Measurements from ENCODE around the gene HK1. TPM values are rescaled to one million over a fixed set of nuclear protein-coding genes. Genes with fewer than 3 reads are reported as not detected.
"Not testable (repeated sequence)": the region's sequence is repeated elsewhere in the genome, so short reads cannot be mapped to it uniquely, and the experiment has no call there.

The HK1 gene
- total and polyA plus RNA-seq, 4 donors = 1.8 to 166 (median 7.4) TPM

DNA sequence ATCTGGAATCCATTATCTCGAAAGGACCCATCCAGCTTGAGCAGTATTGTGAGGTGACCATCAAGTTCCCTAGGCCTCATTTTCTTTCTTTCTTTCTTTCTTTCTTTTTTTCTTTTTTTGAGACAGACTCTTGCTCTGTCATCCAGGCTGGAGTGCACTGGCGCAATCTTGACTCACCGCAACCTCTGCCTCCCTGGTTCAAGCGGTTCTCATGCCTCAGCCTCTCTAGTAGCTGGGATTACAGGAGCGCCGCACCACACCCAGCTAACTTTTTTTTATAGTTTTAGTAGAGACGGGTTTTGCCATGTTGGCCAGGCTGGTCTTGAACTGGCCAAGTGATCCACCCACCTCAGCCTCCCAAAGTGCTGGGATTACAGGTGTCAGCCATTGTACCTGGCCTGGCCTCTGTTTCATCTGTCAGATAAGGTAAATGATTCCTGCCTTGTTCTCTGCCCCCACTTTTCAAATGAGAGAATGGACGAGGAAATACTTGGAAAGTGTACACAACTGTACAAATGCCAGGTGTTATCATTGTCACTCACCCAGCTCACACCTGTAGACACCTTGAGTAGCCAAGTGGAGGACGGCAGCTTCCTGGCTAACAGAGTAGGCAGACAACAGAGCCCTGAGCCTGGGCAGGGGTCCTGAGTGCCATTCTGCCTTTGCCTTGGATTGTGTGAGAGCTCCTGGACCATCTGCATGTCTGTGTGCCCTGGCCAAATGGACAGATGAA is 54.1 kb downstream of the HK1 start:
- Histone ChIP-seq H3K36me3 (ENCODE audit: control insufficient read depth in 4 of 4, insufficient read depth in 3 of 4, low read depth in 1 of 4, low read length in 3 of 4) (no peaks in the 10 kb centered on the region), H3K27me3 (ENCODE audit: control insufficient read depth in 4 of 4, insufficient read depth in 4 of 4, low read length in 3 of 4) (no peaks in the 10 kb centered on the region), H3K27ac (ENCODE audit: low read depth in 1 of 2, low read length in 2 of 2) (no peak overlapping the region), H3K9ac (ENCODE audit: low read depth in 1 of 2, low read length in 2 of 2) (no peak overlapping the region), H3K4me3 (ENCODE audit: low read depth in 1 of 3, low read length in 3 of 3) (no peak overlapping the region), H3K9me3 (ENCODE audit: control insufficient read depth in 4 of 4, low read length in 3 of 4) (no peaks in the 10 kb centered on the region), H3K4me1 (ENCODE audit: control insufficient read depth in 4 of 4, insufficient read depth in 4 of 4, low read length in 3 of 4) (peaks cover 0 to 4% (median 2%) of the 10 kb centered on the region in 4 donors)
- WGBS = 86% methylated on average over 9 of the region's 9 CpGs
- no peak for DNase-seq (ENCODE audit: low spot score)
- TF ChIP-seq HNF4A (conservative IDR thresholded peaks at IDR 0.05) (no peak), RAD21 (IDR thresholded peaks at IDR 0.05) (no peak), YY1 (IDR thresholded peaks at IDR 0.05) (no peak), FOXA1 (IDR thresholded peaks at IDR 0.05) (no peak), JUND (IDR thresholded peaks at IDR 0.05) (no peak), GABPA (IDR thresholded peaks at IDR 0.05 in 1 of 2, conservative IDR thresholded peaks at IDR 0.05 in 1 of 2) (no peak), RXRA (IDR thresholded peaks at IDR 0.05) (no peak), EGR1 (IDR thresholded peaks at IDR 0.05; ENCODE audit: low read depth in 2 of 2) (no peak), FOXA2 (IDR thresholded peaks at IDR 0.05) (no peak)
- TF ChIP-seq, protein P1, sequence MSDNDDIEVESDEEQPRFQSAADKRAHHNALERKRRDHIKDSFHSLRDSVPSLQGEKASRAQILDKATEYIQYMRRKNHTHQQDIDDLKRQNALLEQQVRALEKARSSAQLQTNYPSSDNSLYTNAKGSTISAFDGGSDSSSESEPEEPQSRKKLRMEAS (IDR thresholded peaks at IDR 0.05) = no peak
- TF ChIP-seq, protein P2, sequence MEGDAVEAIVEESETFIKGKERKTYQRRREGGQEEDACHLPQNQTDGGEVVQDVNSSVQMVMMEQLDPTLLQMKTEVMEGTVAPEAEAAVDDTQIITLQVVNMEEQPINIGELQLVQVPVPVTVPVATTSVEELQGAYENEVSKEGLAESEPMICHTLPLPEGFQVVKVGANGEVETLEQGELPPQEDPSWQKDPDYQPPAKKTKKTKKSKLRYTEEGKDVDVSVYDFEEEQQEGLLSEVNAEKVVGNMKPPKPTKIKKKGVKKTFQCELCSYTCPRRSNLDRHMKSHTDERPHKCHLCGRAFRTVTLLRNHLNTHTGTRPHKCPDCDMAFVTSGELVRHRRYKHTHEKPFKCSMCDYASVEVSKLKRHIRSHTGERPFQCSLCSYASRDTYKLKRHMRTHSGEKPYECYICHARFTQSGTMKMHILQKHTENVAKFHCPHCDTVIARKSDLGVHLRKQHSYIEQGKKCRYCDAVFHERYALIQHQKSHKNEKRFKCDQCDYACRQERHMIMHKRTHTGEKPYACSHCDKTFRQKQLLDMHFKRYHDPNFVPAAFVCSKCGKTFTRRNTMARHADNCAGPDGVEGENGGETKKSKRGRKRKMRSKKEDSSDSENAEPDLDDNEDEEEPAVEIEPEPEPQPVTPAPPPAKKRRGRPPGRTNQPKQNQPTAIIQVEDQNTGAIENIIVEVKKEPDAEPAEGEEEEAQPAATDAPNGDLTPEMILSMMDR (IDR thresholded peaks at IDR 0.05; ENCODE audit: low read depth, low read length, missing input control) = no peak
- TF ChIP-seq, protein P3, sequence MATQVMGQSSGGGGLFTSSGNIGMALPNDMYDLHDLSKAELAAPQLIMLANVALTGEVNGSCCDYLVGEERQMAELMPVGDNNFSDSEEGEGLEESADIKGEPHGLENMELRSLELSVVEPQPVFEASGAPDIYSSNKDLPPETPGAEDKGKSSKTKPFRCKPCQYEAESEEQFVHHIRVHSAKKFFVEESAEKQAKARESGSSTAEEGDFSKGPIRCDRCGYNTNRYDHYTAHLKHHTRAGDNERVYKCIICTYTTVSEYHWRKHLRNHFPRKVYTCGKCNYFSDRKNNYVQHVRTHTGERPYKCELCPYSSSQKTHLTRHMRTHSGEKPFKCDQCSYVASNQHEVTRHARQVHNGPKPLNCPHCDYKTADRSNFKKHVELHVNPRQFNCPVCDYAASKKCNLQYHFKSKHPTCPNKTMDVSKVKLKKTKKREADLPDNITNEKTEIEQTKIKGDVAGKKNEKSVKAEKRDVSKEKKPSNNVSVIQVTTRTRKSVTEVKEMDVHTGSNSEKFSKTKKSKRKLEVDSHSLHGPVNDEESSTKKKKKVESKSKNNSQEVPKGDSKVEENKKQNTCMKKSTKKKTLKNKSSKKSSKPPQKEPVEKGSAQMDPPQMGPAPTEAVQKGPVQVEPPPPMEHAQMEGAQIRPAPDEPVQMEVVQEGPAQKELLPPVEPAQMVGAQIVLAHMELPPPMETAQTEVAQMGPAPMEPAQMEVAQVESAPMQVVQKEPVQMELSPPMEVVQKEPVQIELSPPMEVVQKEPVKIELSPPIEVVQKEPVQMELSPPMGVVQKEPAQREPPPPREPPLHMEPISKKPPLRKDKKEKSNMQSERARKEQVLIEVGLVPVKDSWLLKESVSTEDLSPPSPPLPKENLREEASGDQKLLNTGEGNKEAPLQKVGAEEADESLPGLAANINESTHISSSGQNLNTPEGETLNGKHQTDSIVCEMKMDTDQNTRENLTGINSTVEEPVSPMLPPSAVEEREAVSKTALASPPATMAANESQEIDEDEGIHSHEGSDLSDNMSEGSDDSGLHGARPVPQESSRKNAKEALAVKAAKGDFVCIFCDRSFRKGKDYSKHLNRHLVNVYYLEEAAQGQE (IDR thresholded peaks at IDR 0.05) = no peak

DNA sequence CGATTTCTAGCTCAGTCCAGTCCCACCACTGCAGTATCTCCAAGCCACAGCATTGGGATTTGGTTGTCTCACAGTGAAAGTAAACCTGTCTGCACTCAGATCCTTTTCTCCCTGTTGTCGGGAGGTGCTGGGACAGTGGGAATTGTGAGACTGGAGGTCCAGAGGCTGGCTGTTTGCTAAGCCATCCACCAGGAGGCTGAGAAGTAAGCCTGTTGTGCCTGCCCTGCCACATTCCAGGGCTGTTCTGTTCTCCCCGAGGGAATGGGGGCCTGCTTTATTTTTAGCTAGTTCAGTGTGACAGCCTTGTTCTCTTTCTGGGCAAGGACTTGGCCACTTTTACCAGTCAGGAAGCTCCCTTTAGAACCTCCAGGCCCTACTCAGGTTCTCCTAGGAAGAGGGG is 54.9 kb downstream of the HK1 start:
- H3K36me3 ChIP-seq (ENCODE audit: control insufficient read depth in 4 of 4, insufficient read depth in 3 of 4, low read depth in 1 of 4, low read length in 3 of 4) = no peaks in the 10 kb centered on the region
- 75% methylated on average over 3 of the region's 3 CpGs for WGBS
- no peak overlapping the region for H3K27ac ChIP-seq (ENCODE audit: low read depth in 1 of 2, low read length in 2 of 2)
- no peaks in the 10 kb centered on the region for H3K27me3 ChIP-seq (ENCODE audit: control insufficient read depth in 4 of 4, insufficient read depth in 4 of 4, low read length in 3 of 4)
- TF ChIP-seq, protein P3 (IDR thresholded peaks at IDR 0.05) = no peak
- TF ChIP-seq, protein P4, sequence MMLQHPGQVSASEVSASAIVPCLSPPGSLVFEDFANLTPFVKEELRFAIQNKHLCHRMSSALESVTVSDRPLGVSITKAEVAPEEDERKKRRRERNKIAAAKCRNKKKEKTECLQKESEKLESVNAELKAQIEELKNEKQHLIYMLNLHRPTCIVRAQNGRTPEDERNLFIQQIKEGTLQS (IDR thresholded peaks at IDR 0.05) = no peak
- TF ChIP-seq YY1 (IDR thresholded peaks at IDR 0.05) (no peak), EGR1 (IDR thresholded peaks at IDR 0.05; ENCODE audit: low read depth in 2 of 2) (no peak), NR2F2 (IDR thresholded peaks at IDR 0.05) (peak; percentile 26), RXRA (IDR thresholded peaks at IDR 0.05) (no peak), RAD21 (IDR thresholded peaks at IDR 0.05) (peak in 1 of 2 donors; percentile 35), TAF1 (conservative IDR thresholded peaks at IDR 0.05) (no peak)
- TF ChIP-seq, protein P5, sequence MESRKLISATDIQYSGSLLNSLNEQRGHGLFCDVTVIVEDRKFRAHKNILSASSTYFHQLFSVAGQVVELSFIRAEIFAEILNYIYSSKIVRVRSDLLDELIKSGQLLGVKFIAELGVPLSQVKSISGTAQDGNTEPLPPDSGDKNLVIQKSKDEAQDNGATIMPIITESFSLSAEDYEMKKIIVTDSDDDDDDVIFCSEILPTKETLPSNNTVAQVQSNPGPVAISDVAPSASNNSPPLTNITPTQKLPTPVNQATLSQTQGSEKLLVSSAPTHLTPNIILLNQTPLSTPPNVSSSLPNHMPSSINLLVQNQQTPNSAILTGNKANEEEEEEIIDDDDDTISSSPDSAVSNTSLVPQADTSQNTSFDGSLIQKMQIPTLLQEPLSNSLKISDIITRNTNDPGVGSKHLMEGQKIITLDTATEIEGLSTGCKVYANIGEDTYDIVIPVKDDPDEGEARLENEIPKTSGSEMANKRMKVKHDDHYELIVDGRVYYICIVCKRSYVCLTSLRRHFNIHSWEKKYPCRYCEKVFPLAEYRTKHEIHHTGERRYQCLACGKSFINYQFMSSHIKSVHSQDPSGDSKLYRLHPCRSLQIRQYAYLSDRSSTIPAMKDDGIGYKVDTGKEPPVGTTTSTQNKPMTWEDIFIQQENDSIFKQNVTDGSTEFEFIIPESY (IDR thresholded peaks at IDR 0.05) = no peak
- no peak for DNase-seq (ENCODE audit: low spot score)
- H3K9ac ChIP-seq (ENCODE audit: low read depth in 1 of 2, low read length in 2 of 2) = no peak overlapping the region
- H3K4me3 ChIP-seq (ENCODE audit: low read depth in 1 of 3, low read length in 3 of 3) = no peak overlapping the region
- peaks cover 0 to 8% (median 2%) of the 10 kb centered on the region in 4 donors for H3K4me1 ChIP-seq (ENCODE audit: control insufficient read depth in 4 of 4, insufficient read depth in 4 of 4, low read length in 3 of 4)
- H3K9me3 ChIP-seq (ENCODE audit: control insufficient read depth in 4 of 4, low read length in 3 of 4) = no peaks in the 10 kb centered on the region

DNA sequence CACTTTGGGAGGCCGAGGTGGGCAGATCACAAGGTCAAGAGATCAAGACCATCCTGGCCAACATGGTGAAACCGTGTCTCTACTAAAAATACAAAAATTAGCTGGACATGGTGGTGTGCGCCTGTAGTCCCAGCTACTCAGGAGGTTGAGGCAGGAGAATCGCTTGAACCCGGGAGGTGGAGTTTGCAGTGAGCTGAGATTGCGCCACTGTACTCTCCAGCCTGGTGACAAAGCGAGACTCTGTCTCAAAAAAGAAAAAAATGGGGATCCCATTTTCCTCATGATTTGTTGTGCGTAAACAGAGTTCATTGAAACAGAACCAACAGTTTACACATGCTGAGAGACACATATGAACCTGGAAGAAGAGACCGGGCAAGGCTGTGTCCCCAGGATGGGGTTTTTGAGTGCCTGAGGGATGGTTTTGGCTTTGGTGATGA is 55.6 kb downstream of the HK1 start:
- not testable (repeated sequence) for H3K36me3 ChIP-seq (ENCODE audit: control insufficient read depth in 4 of 4, insufficient read depth in 3 of 4, low read depth in 1 of 4, low read length in 3 of 4); H3K9me3 ChIP-seq (ENCODE audit: control insufficient read depth in 4 of 4, low read length in 3 of 4); H3K4me1 ChIP-seq (ENCODE audit: control insufficient read depth in 4 of 4, insufficient read depth in 4 of 4, low read length in 3 of 4); DNase-seq (ENCODE audit: low spot score); H3K9ac ChIP-seq (ENCODE audit: low read depth in 1 of 2, low read length in 2 of 2); H3K27ac ChIP-seq (ENCODE audit: low read depth in 1 of 2, low read length in 2 of 2); H3K4me3 ChIP-seq (ENCODE audit: low read depth in 1 of 3, low read length in 3 of 3); H3K27me3 ChIP-seq (ENCODE audit: control insufficient read depth in 4 of 4, insufficient read depth in 4 of 4, low read length in 3 of 4)
- WGBS = 90% methylated on average over 9 of the region's 9 CpGs

Measured in liver (tissue), 9 donors.